ENCODE results near the gene RAD51B. TPM values are rescaled to one million over a fixed set of nuclear protein-coding genes. Genes with fewer than 3 reads are reported as not detected.
A peak's percentile ranks its signal among the peaks of the same experiment; 100 is the strongest.

RAD51B gene
- total and polyA plus RNA-seq, 2 of the 13 experiments (the other 11 are each of a cell fraction or from before 2014, with no cell fraction given) = 7.0 to 9.5 TPM

GRCh38 chr14:68730348-68730747 lies 910.8 kb downstream of the RAD51B start (continued):
- TF ChIP-seq, protein P1, sequence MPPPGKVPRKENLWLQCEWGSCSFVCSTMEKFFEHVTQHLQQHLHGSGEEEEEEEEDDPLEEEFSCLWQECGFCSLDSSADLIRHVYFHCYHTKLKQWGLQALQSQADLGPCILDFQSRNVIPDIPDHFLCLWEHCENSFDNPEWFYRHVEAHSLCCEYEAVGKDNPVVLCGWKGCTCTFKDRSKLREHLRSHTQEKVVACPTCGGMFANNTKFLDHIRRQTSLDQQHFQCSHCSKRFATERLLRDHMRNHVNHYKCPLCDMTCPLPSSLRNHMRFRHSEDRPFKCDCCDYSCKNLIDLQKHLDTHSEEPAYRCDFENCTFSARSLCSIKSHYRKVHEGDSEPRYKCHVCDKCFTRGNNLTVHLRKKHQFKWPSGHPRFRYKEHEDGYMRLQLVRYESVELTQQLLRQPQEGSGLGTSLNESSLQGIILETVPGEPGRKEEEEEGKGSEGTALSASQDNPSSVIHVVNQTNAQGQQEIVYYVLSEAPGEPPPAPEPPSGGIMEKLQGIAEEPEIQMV (CRISPR knock-in tag; IDR thresholded peaks at IDR 0.05; ENCODE audit: low read depth) = no peak
- TF ChIP-seq, protein P2, sequence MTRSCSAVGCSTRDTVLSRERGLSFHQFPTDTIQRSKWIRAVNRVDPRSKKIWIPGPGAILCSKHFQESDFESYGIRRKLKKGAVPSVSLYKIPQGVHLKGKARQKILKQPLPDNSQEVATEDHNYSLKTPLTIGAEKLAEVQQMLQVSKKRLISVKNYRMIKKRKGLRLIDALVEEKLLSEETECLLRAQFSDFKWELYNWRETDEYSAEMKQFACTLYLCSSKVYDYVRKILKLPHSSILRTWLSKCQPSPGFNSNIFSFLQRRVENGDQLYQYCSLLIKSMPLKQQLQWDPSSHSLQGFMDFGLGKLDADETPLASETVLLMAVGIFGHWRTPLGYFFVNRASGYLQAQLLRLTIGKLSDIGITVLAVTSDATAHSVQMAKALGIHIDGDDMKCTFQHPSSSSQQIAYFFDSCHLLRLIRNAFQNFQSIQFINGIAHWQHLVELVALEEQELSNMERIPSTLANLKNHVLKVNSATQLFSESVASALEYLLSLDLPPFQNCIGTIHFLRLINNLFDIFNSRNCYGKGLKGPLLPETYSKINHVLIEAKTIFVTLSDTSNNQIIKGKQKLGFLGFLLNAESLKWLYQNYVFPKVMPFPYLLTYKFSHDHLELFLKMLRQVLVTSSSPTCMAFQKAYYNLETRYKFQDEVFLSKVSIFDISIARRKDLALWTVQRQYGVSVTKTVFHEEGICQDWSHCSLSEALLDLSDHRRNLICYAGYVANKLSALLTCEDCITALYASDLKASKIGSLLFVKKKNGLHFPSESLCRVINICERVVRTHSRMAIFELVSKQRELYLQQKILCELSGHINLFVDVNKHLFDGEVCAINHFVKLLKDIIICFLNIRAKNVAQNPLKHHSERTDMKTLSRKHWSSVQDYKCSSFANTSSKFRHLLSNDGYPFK (CRISPR knock-in tag; IDR thresholded peaks at IDR 0.05; ENCODE audit: borderline replicate concordance) = no peak
- TF ChIP-seq SAFB2 (CRISPR knock-in tag; IDR thresholded peaks at IDR 0.05; ENCODE audit: borderline replicate concordance, low read depth) (no peak), ASH2L (IDR thresholded peaks at IDR 0.05; ENCODE audit: insufficient read length, low read depth, low read length) (no peak)

GRCh38 chr14:68730811-68731425 lies 911.3 kb downstream of the RAD51B start:
- no TSS peak for BruUV-seq (replicated peaks)
- DNase-seq (ENCODE audit: low spot score) = no peak
- Histone ChIP-seq H2AFZ (ENCODE audit: low read length) (no peak overlapping the region), H3K4me1 (ENCODE audit: insufficient read depth, low read length) (peaks cover 52% of the 10 kb centered on the region), H4K20me1 (ENCODE audit: insufficient read depth, low read length) (no peaks in the 10 kb centered on the region), H3K79me2 (ENCODE audit: insufficient read depth, low read length) (no peaks in the 10 kb centered on the region), H3K9ac (ENCODE audit: insufficient read depth, low read depth, low read length) (no peak overlapping the region), H3K4me3 (replicated peaks in 1 of 3; ENCODE audit: insufficient read depth in 1 of 3, low read depth in 2 of 3, low read length in 3 of 3) (no peak overlapping the region), H3K27me3 (ENCODE audit: control insufficient read depth in 1 of 2, insufficient read depth in 2 of 2, low read length in 2 of 2) (no peaks in the 10 kb centered on the region), H3K9me3 (ENCODE audit: low read length) (no peaks in the 10 kb centered on the region), H3K4me2 (ENCODE audit: low read depth, low read length) (no peak overlapping the region), H3K36me3 (replicated peaks in 1 of 2; ENCODE audit: control insufficient read depth in 1 of 2, insufficient read depth in 2 of 2, low read length in 2 of 2) (no peaks in the 10 kb centered on the region), H3K27ac (ENCODE audit: extremely low read length, insufficient read depth, low read length) (no peak overlapping the region)
- ChIA-PET CTCF (ENCODE audit: low intra/inter-chr PET ratio, low total read pairs) (no interaction called here), POLR2A (no interaction called here)
- in situ Hi-C loops (cut with HindIII; ENCODE audit: extremely low pct_ligation_motif_present, low pct_unique_long_range_greater_than_20kb) (no loop called here), intact Hi-C loops (cut with micrococcal nuclease; ENCODE audit: unreplicated experiment) (no loop called here)
- TF ChIP-seq ZNF652 (CRISPR knock-in tag; IDR thresholded peaks at IDR 0.05; ENCODE audit: borderline replicate concordance, low read depth) (peak; percentile 14; the same call in 1 of the 2 replicates), KDM2A (CRISPR knock-in tag; IDR thresholded peaks at IDR 0.05; ENCODE audit: borderline replicate concordance, low read depth) (no peak), ZNF263 (CRISPR knock-in tag; IDR thresholded peaks at IDR 0.05) (peak; percentile 45; the same call in 1 of the 2 replicates)
- ATAC-seq = no peak
- no peak for FAIRE-seq
- 34% methylated on average over 7 of the region's 8 CpGs for WGBS (ENCODE audit: low lambda C conversion rate)

Data from HepG2 (cell line).